ENCODE measurements around the gene ADGRE3.

The ADGRE3 gene, protein sequence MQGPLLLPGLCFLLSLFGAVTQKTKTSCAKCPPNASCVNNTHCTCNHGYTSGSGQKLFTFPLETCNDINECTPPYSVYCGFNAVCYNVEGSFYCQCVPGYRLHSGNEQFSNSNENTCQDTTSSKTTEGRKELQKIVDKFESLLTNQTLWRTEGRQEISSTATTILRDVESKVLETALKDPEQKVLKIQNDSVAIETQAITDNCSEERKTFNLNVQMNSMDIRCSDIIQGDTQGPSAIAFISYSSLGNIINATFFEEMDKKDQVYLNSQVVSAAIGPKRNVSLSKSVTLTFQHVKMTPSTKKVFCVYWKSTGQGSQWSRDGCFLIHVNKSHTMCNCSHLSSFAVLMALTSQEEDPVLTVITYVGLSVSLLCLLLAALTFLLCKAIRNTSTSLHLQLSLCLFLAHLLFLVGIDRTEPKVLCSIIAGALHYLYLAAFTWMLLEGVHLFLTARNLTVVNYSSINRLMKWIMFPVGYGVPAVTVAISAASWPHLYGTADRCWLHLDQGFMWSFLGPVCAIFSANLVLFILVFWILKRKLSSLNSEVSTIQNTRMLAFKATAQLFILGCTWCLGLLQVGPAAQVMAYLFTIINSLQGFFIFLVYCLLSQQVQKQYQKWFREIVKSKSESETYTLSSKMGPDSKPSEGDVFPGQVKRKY

DNA sequence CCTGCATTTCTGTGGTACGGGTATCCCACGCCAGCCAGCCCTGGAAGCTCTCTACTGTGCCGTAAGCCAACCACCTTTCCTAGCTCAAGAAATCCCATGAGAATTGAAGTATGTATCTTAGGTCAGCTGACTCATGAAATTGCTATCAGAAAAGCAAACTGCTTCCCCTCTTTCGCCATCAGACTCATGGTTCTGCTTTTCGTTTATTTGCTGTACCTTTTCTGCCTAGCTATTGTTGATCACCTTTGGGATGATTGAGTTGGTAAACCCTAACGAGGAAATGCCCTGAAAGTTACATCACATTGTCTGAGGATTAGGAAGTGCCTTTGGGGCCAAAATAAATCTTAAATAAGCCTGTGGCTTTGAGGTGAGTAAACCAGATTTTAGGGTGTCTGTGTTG, at the start of gene ADGRE3:
ADGRE3 (minus strand) TSS at position 81 of the 400 bp plus-strand sequence; CDS start at position 7, 74 bp downstream.
- in situ Hi-C loops (cut with HindIII; ENCODE audit: low sequenced_read_pairs) = loop anchor here (5.0 kb wide), 1 partner anchor 77 kb away; no protein-coding TSS in a partner anchor

DNA sequence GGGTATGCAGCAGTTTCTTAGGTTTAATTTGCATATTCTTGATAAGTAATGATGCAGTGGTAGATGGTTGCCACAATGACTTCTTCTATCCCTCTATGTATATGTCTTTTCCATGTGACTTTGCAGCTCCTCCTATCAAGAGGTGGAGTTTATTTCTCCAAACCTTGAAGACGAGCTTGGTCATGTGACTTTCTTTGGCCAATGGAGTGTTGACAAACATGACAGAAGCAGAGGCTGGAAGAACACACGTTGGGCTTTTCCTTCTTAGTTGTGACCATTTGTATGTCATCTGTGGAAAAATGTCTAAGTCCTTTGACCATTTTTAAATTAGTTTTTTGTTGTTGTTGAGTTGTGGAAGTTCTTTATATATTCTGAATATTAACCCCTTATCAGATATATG, 47.5 kb upstream of the ADGRE3 start:
- in situ Hi-C loops (cut with HindIII; ENCODE audit: low sequenced_read_pairs) = no loop called here

DNA sequence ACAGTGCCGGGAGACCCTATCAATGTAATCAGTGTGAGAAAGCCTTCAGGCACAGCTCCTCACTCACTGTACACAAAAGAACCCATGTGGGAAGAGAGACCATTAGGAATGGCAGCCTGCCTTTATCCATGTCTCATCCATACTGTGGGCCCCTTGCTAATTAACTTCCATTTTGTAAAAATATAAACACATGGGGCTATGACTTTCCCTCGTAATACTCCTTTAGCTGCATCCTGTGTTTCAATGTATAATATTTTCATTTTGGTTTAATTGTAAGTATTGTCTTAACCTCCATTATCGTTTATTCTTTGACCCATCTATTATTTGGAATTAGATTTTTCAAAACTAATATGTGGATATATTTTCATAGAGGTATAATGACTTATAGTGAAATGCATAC, 44.5 kb upstream of the ADGRE3 start:
- in situ Hi-C loops (cut with HindIII; ENCODE audit: low sequenced_read_pairs) = no loop called here

DNA sequence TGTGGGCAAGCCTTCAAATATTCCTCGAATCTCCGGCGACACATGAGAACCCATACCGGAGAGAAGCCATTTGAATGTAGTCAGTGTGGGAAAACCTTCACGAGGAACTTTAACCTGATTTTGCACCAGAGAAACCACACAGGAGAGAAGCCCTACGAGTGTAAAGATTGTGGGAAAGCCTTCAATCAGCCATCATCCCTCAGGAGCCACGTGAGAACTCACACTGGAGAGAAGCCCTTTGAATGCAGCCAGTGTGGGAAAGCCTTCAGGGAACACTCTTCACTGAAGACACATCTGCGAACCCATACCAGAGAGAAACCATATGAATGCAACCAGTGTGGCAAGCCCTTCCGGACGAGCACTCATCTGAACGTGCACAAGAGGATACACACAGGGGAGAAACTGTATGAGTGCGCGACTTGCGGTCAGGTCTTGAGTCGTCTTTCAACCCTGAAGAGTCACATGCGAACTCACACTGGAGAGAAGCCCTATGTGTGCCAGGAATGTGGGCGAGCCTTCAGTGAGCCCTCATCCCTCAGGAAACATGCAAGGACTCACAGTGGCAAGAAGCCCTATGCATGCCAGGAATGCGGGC, 44.0 kb upstream of the ADGRE3 start:
- in situ Hi-C loops (cut with HindIII; ENCODE audit: low sequenced_read_pairs) = no loop called here

DNA sequence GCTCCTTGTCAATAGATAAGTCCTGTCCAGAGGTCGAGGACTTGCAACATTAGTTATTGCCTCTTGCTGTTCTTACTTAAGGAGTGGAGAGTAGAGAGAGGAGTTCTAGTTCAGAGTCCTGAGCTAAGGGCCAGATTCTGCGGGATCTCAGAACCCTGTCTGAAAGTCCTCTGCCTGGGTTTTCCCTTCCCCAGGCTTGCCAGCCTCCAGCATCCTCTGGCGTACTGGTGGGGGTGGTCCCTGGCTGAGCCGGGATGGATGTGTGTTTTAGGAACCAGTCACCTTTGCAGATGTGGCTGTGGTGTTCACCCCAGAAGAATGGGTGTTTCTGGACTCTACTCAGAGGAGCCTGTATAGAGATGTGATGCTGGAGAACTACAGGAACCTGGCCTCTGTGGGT, 41.2 kb upstream of the ADGRE3 start:
- in situ Hi-C loops (cut with HindIII; ENCODE audit: low sequenced_read_pairs) = no loop called here

DNA sequence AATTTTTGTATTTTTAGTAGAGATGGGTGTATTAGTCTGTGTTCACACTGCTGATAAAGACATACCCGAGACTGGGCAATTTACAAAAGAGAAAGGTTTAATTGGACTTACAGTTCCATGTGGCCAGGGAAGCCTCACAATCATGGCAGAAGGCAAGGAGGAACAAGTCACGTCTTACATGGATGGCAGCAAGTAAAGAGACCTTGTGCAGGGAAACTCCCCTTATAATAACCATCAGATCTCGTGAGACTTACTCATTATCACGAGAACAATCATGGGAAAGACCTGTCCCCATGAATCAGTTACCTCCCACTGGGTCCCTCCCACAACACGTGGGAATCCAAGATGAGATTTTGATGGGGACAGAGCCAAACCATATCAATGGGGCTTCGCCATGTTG, 29.8 kb upstream of the ADGRE3 start:
- in situ Hi-C loops (cut with HindIII; ENCODE audit: low sequenced_read_pairs) = no loop called here

DNA sequence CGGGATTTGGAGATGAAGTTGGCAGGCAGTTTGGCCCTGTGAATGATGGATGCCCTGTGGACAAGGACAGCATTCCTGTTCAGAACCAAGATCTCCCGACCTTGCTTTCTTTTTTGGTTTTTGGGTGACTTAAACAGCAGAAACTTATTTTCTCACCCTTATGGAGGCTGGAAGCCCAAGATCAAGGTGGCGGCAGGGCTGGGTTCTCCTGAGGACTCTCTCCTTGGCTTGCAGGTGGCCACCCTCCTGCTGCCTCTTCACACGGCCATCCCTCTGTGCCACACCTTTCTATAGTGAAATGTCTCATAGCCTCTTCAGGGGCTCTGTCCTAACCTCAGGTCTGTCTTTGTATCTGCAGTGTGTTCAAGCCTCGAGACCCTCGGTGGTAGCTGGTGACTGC, 29.2 kb upstream of the ADGRE3 start:
- in situ Hi-C loops (cut with HindIII; ENCODE audit: low sequenced_read_pairs) = no loop called here

DNA sequence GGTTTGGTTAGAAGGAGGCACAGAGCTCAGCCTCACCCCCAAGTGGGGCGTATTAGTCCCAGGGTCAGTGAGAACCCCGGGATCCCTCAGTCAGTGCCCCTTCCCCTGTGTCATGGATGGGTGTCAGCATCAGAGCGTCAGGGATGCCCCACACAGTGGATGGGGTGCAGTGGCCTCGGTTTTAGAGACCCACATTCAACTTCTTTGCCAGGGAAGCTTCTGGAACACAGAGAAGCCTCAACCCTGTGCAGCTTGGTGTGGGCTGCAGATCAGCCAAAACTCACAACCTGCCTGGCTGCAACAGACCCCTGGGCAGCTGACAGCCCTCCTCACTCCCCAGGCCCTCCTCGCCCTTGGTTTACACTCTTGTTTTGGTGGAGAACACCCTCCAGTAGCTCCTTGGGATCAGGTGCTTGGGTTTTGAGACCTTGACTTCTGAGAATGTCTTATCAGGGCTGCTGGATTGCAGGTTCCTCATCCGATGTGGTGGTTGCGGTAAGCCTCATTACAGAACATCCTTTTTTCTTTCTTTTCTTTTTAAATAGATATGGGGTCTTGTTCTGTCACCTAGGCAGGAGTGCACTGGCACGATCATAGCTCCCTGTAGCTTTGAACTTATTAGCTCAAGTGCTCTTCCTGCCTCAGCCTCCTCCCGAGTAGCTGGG, 26.2 kb upstream of the ADGRE3 start:
- in situ Hi-C loops (cut with HindIII; ENCODE audit: low sequenced_read_pairs) = no loop called here

DNA sequence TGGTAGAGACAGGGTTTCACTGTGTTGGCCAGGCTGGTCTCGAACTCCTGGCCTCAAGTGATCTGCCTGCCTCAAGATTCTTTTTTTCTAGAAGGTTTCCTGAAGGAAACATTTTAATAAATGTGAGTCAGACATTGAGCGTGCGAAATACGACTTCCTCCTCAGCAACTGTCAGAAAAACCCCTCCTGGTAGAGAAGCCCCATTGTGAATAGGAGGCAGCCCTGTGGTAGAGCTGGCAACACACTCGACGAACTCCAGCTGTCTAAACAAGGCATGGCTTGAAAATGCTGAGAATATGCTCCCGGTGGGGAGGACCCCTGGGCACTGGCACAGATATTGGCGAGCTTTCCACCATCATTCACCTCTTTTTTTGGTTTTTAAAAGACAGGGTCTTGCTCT, 25.0 kb upstream of the ADGRE3 start:
- in situ Hi-C loops (cut with HindIII; ENCODE audit: low sequenced_read_pairs) = no loop called here

DNA sequence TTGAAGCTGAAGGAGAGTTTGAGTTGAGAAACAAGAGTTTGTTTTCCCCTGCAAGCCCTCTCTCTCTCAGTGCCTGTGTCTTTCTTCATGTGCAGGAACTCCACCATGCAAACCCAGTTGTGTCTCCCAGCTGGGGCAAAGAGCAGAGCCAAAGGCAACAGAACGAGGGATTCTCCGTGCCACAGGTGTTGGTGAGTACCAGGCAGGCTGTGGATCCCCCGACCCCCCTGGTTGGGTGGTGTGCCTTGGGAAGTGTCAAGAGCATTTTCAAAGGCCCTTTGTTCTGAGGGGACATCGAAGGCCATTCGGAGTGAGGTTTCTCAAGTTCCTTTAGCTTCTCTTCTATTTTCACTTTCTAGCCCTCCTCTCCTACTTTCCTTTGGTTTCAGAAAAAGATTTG, 20.8 kb upstream of the ADGRE3 start:
- in situ Hi-C loops (cut with HindIII; ENCODE audit: low sequenced_read_pairs) = no loop called here

DNA sequence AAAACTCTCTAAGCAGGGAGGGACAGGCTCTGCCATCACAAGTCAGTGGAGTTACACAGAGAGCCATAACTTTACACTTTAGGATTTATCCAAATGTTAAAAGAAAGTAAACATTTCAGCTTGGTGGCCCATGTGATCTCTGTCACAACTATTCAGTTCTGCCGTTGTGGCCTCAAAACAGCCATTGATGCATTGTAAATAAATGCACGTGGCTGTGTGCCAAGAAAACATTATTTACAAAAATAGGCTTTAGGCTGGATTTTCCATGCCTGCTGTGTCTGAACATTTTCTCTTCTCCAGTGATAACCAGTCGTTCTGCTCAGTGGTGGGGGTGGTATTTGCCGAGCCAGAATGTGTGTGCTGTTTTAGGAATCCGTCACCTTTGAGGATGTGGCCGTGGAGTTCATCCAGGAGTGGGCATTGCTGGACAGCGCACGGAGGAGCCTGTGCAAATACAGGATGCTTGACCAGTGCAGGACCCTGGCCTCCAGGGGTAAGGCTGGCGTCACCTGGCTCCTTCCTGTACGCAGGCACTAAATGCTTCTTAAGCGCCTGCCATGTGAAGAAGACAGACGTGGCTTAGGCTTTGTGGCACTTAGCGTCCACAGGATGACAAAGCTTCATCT, 20.1 kb upstream of the ADGRE3 start:
- in situ Hi-C loops (cut with HindIII; ENCODE audit: low sequenced_read_pairs) = no loop called here

DNA sequence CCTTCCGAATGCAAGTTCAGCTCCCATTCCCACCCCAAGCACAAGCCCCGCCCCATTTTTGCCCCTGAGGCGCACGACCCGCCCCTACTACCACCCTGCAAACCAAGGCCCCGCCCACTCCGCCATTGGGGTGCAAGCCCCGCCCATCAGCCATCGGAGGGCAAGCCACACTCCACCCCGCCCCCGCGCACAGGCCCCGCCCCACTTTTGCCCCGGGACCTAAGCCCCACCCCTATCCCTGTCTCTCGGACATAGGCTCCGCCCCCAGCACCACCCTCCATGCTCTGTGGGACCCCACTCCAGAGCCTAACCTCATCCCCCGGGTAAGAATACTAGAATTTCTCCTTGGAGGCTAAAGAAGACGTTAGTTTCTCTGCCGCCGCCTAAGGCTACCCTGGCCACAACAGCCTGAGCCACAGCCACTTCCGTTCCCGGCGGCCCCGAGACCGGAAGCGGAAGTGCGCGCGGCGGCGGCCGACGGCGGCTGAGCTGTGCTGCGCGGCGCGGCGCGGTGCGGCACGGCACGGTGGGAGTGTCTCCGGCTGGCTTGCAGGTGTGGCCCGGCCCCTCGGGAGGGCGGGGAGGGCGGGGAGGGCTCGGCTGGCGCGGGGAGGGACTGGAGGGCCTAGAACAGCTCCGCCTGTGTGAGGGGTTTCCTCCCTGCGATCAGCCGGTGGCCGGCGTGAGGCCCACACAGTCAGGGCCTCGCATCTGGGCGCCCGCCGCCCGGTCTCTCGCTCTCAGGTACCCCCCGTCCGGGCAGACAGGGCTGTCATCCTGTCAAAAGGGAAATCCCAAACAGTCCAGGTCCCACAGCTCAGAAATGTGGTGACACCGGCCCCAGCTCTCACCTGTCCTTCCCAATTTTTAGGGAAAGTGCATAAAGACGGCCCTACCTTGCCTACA, 15.2 kb upstream of the ADGRE3 start, which contains the start of gene ZNF333:
ZNF333 (plus strand) TSS at position 451 of the 906 bp plus-strand sequence. CDS start 3,444 bp downstream, outside the sequence.
- in situ Hi-C loops (cut with HindIII; ENCODE audit: low sequenced_read_pairs) = loop anchor here (5.0 kb wide), 1 partner anchor 123 kb away; no protein-coding TSS in a partner anchor

DNA sequence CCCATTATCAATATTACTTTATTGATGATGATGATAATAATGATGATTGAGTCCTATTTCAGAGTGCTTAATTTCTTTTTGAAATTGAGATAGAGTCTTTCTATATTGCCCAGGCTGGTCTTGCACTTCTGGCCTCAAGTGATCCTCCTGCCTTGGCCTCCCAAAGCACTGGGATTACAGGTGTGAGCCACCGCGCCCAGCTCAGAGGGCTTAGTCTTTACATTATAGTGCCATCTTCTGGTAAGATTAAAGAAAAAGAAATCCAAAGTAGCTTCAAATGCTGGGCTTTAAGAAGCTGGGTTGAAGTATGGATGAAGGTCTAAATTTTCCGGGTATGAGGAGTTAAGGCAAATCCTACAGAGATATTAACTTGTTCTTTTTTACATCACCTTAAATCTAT, 11.8 kb upstream of the ADGRE3 start:
- in situ Hi-C loops (cut with HindIII; ENCODE audit: low sequenced_read_pairs) = loop anchor here (5.0 kb wide), 1 partner anchor 119 kb away; no protein-coding TSS in a partner anchor

DNA sequence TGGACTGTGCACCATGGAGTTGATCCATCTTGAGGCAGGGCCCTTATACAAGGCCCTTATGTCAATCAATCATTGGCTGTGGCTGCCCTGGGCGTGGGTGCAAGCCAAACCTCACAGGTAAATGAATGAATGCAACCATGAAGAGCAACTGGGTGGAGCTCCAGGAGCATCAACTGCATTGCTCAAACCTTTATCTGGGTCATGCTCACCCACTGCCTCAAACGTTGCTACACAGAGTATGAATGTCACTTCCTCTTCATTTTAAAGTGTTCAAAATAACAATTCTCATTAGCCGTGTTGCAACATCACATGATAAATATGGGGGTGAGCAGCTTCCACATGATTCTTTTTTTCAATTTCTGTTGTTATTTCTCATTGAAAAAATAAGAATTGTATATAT, 8.8 kb upstream of the ADGRE3 start:
- in situ Hi-C loops (cut with HindIII; ENCODE audit: low sequenced_read_pairs) = no loop called here

DNA sequence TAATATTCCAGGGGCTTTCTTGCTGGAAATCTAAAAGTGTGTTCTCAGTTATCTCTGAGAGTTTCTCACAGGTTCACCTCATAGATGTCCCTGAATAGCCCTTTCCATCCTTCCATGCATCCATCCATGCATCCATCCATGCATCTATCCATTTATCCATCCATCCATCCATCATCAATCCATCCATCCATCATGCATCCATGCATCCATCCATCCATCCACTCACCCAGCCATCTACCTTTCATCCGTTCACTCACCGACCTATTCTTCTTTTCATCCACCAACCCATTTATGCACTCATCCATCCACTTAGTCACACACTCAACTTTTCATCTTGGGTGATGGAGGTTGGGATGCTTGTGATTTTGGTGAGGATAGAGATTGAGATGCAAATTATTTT, 7.4 kb upstream of the ADGRE3 start:
- in situ Hi-C loops (cut with HindIII; ENCODE audit: low sequenced_read_pairs) = no loop called here

DNA sequence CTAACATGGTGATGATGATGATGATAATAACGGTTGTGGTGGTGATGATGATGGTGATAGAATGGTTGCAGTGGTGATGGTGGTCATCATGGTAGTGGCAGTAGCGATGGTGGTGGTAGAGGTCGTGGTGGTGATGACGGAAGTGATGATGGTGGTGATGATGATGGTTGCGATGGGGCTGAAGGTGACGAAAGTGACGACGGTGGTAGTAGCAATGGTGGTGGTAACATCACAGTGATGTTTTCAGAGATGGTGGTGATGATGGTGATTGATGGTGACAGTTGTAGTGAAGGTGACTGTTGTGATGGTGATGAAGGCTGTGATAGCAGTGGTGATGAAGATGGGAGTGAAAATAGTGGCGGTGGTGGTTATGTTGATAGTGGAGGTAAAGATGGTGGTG, 3.6 kb upstream of the ADGRE3 start:
- in situ Hi-C loops (cut with HindIII; ENCODE audit: low sequenced_read_pairs) = no loop called here

DNA sequence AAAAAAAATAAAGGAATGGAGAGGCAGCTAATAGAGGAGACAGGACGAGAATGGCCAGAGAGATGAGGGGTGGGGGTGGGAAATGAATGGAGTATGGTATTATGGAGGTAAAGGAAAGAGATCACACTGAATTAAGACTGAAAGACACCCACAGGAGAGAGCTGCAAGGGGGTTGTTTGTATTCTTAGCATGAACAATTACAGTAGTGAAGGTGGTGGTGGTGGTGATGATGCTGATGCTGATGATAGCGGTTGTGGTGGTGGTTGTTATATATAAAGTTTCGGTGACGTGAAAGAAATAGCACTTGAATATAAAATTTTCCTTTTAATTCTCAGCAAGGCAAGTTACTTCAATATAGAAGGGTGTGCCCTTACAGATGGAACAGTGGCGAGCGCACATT, 2.8 kb upstream of the ADGRE3 start:
- in situ Hi-C loops (cut with HindIII; ENCODE audit: low sequenced_read_pairs) = no loop called here

DNA sequence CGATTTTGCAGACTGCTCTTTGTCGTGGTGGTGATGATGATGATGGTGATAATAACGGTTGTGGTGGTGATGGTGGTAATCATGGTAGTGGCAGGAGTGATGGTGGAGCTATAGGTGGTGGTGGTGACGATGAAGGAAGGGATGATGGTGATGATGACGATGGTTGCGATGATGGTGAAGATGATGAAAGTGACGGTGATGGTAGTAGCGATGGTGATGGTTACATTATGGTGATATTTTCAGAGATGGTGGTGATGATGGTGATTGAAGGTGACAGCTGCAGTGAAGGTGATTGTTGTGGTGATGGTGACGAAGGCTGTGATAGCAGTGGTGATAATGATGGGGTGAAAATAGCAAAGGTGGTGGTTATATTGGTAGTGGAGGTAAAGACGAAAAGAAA, 2.1 kb upstream of the ADGRE3 start:
- in situ Hi-C loops (cut with HindIII; ENCODE audit: low sequenced_read_pairs) = no loop called here

DNA sequence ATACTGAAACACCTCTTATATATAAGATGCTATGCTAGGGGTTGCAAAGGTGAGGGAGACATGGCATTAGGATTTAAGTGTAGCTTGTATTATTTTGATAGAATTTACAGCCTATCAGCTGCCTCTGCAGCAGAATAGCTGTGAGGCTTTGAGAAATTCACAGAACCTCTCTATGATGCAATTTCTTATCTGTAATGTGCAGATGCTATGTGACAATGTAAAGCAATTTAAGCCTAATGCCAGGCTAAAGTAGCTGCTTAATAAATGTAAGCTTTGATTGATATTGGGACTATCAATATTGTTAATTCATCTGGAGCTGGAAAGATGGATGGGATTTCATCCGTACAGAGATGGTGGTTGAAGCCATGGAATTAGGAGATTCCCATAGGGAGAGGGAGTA, 1.6 kb downstream of the ADGRE3 start:
- in situ Hi-C loops (cut with HindIII; ENCODE audit: low sequenced_read_pairs) = loop anchor here (5.0 kb wide), 1 partner anchor 76 kb away; no protein-coding TSS in a partner anchor
